ENCODE measurements around the gene PLA2G4B.

GRCh38 chr15:41854443-41854842, 15.8 kb downstream of the PLA2G4B start:
- TF ChIP-seq CTCF (IDR thresholded peaks at IDR 0.05) (no peak), POLR2A (IDR thresholded peaks at IDR 0.05) (no peak), POLR2AphosphoS5 (IDR thresholded peaks at IDR 0.05) (no peak)

Data from sigmoid colon (tissue), 4 donors.